ENCODE data around the gene CCL3. TPM values are rescaled to one million over a fixed set of nuclear protein-coding genes. Genes with fewer than 3 reads are reported as not detected.
A peak's percentile ranks its signal among the peaks of the same experiment; 100 is the strongest.

Gene CCL3
- total RNA-seq, result not detected in 3 replicates
- long read RNA-seq, partial matches to known transcripts, result 0 of 1 reads
- long read RNA-seq, other reads (novel, unspliced or antisense), result 1 of 1 reads

DNA sequence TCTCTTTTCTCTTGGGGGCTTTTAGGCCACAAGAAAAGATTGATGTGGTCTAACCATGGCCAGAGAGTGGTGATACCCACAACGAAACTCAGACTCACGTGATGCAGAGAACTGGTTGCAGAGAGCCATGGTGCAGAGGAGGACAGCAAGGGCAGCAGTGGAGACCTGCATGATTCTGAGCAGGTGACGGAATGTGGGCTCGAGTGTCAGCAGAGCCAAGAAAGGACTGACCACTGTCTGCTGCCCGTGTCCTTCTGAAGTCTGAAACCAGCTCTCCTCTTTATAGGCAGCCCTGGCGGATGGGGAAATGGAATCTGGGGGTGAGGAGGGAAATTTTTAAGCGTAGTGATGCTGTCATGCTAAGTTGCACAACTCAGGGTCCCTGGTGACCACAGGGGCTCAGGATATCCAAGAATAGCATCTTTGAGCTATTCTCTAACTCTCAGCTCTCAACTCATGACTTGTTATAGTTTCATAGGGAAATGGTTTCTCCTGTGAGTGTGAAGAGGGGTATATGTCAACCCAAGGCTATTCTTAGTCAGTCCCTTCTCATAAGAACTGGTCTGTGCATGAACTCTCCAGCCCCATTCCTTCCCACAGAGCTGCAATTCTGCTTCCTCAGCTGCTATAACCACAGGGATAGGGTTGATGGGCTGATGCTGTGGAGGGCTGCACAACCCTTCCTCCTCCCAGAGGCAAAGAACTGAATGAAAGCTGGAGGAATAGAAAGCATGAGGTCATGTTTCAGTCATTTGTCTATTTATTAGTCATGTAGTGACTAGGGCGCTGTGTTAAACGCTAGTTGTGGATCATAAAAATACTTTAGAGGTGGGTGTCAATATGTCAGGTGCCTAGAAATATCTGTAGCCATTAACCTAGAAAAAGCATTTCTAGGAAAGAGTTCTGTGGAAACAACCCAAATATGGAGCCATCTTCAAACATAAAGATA is at the start of gene CCL3:
TSS of gene CCL3 (minus strand) at position 256 of the 949 bp plus-strand sequence. CDS start at position 171, 85 bp downstream.
- H3K27me3 Mint-ChIP-seq (ENCODE audit: low read depth), result peaks cover 42% of the 10 kb centered on the region
- no peak for TF ChIP-seq CTCF (IDR thresholded peaks at IDR 0.05)
- H3K27ac Mint-ChIP-seq (ENCODE audit: unreplicated experiment), result no peak within 1 kb of the TSS

DNA sequence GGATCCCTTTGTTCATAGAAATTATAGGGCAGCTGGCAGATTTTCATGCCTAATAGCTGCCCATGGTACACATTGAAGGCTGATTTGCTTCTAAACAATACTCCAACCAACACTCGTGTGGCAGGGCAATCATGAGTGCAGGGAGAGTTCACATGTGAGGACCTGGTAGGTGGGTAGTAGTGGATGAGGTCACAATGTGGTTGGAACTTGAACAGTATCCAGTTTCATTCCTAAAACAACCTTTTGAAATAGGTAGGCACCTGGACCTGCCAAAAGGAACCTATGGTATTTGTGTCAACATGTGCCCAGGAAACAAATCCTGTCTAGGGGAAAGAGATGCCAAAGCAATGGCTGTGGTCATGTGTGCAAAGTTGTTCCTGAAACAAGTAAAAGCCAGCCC is 46.5 kb upstream of the CCL3 start:
- Mint-ChIP-seq H3K4me1 (ENCODE audit: low read depth) (peaks cover 20% of the 10 kb centered on the region), H3K4me3 (ENCODE audit: unreplicated experiment) (no peak overlapping the region), H3K36me3 (ENCODE audit: low read depth) (no peaks in the 10 kb centered on the region), H3K9me3 (ENCODE audit: low read depth) (no peaks in the 10 kb centered on the region), H3K27ac (ENCODE audit: unreplicated experiment) (no peak overlapping the region), H3K27me3 (ENCODE audit: low read depth) (peaks cover 21% of the 10 kb centered on the region)
- DNase-seq (ENCODE audit: low spot score), result no peak
- TF ChIP-seq CTCF (IDR thresholded peaks at IDR 0.05), result no peak

More for the DNA sequence above, at the start of gene CCL3:
- H3K4me1 Mint-ChIP-seq (ENCODE audit: low read depth), result no peaks in the 10 kb centered on the region
- H3K36me3 Mint-ChIP-seq (ENCODE audit: low read depth), result no peaks in the 10 kb centered on the region
- H3K4me3 Mint-ChIP-seq (ENCODE audit: unreplicated experiment), result no peak within 1 kb of the TSS
- H3K9me3 Mint-ChIP-seq (ENCODE audit: low read depth), result no peaks in the 10 kb centered on the region
- DNase-seq (ENCODE audit: low spot score), result no peak

- peaks cover 17% of the 10 kb centered on the region for H3K27me3 Mint-ChIP-seq (ENCODE audit: low read depth)
- no peak for DNase-seq (ENCODE audit: low spot score)
- H3K36me3 Mint-ChIP-seq (ENCODE audit: low read depth), result no peaks in the 10 kb centered on the region
- H3K4me3 Mint-ChIP-seq (ENCODE audit: unreplicated experiment), result no peak overlapping the region
- TF ChIP-seq CTCF (IDR thresholded peaks at IDR 0.05), result no peak
- H3K27ac Mint-ChIP-seq (ENCODE audit: unreplicated experiment), result no peak overlapping the region
- H3K4me1 Mint-ChIP-seq (ENCODE audit: low read depth), result peaks cover 20% of the 10 kb centered on the region
- no peaks in the 10 kb centered on the region for H3K9me3 Mint-ChIP-seq (ENCODE audit: low read depth)
Measured at GRCh38 chr17:36136036-36136435, 46.1 kb upstream of the CCL3 start.

DNA sequence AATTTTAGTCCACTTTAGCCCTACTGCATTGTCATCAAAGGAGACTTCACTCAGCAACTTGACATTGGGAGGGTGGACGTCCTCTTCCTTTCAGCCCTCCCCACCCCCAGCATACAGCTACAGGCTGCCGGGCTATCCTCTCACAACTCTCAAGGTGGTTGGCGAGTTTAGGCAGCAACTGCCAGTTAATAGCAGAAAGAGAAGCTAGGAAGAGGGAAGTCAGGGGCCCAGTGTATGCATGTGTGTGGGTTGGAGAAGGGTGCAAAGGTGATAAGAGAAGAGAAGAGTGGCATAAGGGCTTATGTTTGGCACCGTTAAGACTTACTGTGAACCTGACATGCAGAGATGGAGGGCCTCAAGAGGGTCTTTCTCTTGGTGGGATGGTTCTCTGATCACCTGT is 45.5 kb upstream of the CCL3 start:
- no peak overlapping the region for H3K4me3 Mint-ChIP-seq (ENCODE audit: unreplicated experiment)
- no peak for TF ChIP-seq CTCF (IDR thresholded peaks at IDR 0.05)
- H3K4me1 Mint-ChIP-seq (ENCODE audit: low read depth), result peaks cover 20% of the 10 kb centered on the region

GRCh38 chr17:36133602-36134236 is 43.8 kb upstream of the CCL3 start:
- H3K36me3 Mint-ChIP-seq (ENCODE audit: low read depth), result no peaks in the 10 kb centered on the region
- no peak overlapping the region for H3K4me3 Mint-ChIP-seq (ENCODE audit: unreplicated experiment)
- no peaks in the 10 kb centered on the region for H3K9me3 Mint-ChIP-seq (ENCODE audit: low read depth)
- DNase-seq (ENCODE audit: low spot score), result no peak
- H3K27me3 Mint-ChIP-seq (ENCODE audit: low read depth), result peaks cover 10% of the 10 kb centered on the region
- H3K27ac Mint-ChIP-seq (ENCODE audit: unreplicated experiment), result peak overlapping the region; percentile 19
- H3K4me1 Mint-ChIP-seq (ENCODE audit: low read depth), result peaks cover 27% of the 10 kb centered on the region
- no peak for TF ChIP-seq CTCF (IDR thresholded peaks at IDR 0.05)

More for the DNA sequence above, 45.5 kb upstream of the CCL3 start:
- DNase-seq (ENCODE audit: low spot score), result no peak
- Mint-ChIP-seq H3K27me3 (ENCODE audit: low read depth) (peaks cover 12% of the 10 kb centered on the region), H3K27ac (ENCODE audit: unreplicated experiment) (no peak overlapping the region), H3K9me3 (ENCODE audit: low read depth) (no peaks in the 10 kb centered on the region), H3K36me3 (ENCODE audit: low read depth) (no peaks in the 10 kb centered on the region)
